Endothelial cell (in vitro differentiated cells): Measurements from ENCODE around the gene TCEAL3. TPM values are rescaled to one million over a fixed set of nuclear protein-coding genes. Genes with fewer than 3 reads are reported as not detected.

Source experiments
- DNase-seq: peaks from one replicate; pipeline ENCODE4 v3.0.0; 2021; ENCODE audit warnings: low spot score
- H3K27ac Mint-ChIP-seq: one replicate; pipeline ENCODE4 v1.8.0; 2021; ENCODE audit warnings: mixed read lengths, inconsistent platforms; ENCODE audit not compliant: unreplicated experiment
- H3K27me3 Mint-ChIP-seq: one replicate; pipeline ENCODE4 v1.8.0; 2021; ENCODE audit warnings: mild to moderate bottlenecking, moderate library complexity, mixed read lengths, inconsistent platforms; ENCODE audit not compliant: unreplicated experiment
- H3K36me3 Mint-ChIP-seq: one replicate; pipeline ENCODE4 v1.8.0; 2021; ENCODE audit warnings: mild to moderate bottlenecking, low read depth, mixed read lengths, inconsistent platforms; ENCODE audit not compliant: unreplicated experiment
- H3K4me1 Mint-ChIP-seq: one replicate; pipeline ENCODE4 v1.8.0; 2021; ENCODE audit warnings: mild to moderate bottlenecking, mixed read lengths, inconsistent platforms; ENCODE audit not compliant: unreplicated experiment
- H3K4me3 Mint-ChIP-seq: one replicate; pipeline ENCODE4 v1.8.0; 2021; ENCODE audit warnings: mild to moderate bottlenecking, mixed read lengths, inconsistent platforms; ENCODE audit not compliant: unreplicated experiment
- H3K9me3 Mint-ChIP-seq: one replicate; pipeline ENCODE4 v1.8.0; 2021; ENCODE audit warnings: mixed read lengths, inconsistent platforms; ENCODE audit not compliant: unreplicated experiment
- long read RNA-seq: library from polyadenylated mRNA; unstranded; transcript quantifications from one replicate; pipeline ENCODE4 v2.0.0, GENCODE V29; 2020; ENCODE audit not compliant: unreplicated experiment
- total RNA-seq: library from RNA; stranded (reverse); fragmentation: NEBNext Ultra II Directional; extraction: Animal tissue kit (Norgen Biotek cat#: 25700); gene quantifications from one replicate; pipeline ENCODE4 v1.2.1, GENCODE V29; 2021; ENCODE audit not compliant: unreplicated experiment
- TF ChIP-seq, protein P1 (sequence below): fragments of 200-600 bp; sonication (generic); IDR thresholded peaks from one replicate; pipeline ENCODE4 v1.5.0; 2021; ENCODE audit warnings: antibody characterized with exemption; ENCODE audit not compliant: unreplicated experiment

The TCEAL3 gene, protein sequence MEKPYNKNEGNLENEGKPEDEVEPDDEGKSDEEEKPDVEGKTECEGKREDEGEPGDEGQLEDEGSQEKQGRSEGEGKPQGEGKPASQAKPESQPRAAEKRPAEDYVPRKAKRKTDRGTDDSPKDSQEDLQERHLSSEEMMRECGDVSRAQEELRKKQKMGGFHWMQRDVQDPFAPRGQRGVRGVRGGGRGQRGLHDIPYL
- total RNA-seq = 12.2 TPM
- long read RNA-seq, transcript TCEAL3-202 (3 exons, 1,113 nt) = major isoform, 7 of 10 reads
- long read RNA-seq, partial matches to known transcripts = 0 of 10 reads
- long read RNA-seq, other reads (novel, unspliced or antisense) = 1 of 10 reads

DNA sequence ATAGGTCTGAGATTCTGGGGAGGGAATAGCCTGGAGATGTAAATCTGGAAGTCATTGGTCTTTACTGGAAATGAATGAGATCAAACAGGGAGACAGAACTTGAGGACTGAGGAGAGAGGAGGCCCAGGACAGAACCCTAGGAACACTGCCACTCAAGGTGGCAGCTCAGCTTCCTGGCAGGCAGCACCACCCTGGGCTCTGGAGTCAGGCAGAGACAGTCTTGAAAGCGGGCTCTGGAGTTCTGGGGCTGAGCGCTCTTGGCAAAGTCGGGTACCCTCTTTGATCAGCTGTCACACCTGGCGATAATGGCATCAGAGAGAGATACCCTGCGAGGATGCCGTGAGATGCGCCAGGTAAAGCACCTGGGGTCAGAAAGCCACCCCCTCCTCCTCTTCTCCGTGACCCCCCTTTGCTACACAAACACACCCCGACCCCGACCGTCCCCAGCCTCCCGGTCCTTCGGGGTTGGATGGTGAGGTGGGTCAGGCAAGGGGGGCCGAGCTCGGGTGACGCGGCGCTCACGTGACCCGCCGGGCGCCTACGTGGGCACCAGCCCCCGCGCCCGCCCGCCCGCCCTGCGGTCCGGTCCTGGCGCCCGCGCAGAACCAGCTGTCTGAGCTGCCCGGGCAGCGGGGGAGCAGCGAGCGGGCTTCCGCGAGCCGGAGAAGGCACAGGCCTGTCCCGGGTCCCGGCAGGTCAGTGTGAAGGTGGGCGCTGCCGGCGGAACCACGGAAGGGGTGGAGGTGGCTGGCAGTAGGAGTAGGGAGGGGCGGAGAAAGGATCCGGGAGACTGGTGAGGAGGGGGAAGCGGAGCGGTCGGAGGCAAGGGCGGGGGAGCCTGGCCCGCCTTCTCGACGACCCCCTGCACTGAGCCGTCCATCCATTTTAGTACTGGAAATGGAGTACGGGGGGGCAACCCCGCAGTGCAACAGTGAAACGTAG, at the start of gene TCEAL3:
TSS of gene TCEAL3 (plus strand) at position 600 of the 942 bp plus-strand sequence. CDS start 1,102 bp downstream, outside the sequence.
- Mint-ChIP-seq H3K4me3 (peak within 1 kb of the TSS; percentile 92), H3K27me3 (peaks cover 2% of the 10 kb centered on the region), H3K9me3 (no peaks in the 10 kb centered on the region), H3K27ac (peak within 1 kb of the TSS; percentile 67), H3K36me3 (peaks cover 10% of the 10 kb centered on the region), H3K4me1 (peaks cover 11% of the 10 kb centered on the region)
- TF ChIP-seq, protein P1, sequence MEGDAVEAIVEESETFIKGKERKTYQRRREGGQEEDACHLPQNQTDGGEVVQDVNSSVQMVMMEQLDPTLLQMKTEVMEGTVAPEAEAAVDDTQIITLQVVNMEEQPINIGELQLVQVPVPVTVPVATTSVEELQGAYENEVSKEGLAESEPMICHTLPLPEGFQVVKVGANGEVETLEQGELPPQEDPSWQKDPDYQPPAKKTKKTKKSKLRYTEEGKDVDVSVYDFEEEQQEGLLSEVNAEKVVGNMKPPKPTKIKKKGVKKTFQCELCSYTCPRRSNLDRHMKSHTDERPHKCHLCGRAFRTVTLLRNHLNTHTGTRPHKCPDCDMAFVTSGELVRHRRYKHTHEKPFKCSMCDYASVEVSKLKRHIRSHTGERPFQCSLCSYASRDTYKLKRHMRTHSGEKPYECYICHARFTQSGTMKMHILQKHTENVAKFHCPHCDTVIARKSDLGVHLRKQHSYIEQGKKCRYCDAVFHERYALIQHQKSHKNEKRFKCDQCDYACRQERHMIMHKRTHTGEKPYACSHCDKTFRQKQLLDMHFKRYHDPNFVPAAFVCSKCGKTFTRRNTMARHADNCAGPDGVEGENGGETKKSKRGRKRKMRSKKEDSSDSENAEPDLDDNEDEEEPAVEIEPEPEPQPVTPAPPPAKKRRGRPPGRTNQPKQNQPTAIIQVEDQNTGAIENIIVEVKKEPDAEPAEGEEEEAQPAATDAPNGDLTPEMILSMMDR = no peak
- peak; percentile 38 for DNase-seq

DNA sequence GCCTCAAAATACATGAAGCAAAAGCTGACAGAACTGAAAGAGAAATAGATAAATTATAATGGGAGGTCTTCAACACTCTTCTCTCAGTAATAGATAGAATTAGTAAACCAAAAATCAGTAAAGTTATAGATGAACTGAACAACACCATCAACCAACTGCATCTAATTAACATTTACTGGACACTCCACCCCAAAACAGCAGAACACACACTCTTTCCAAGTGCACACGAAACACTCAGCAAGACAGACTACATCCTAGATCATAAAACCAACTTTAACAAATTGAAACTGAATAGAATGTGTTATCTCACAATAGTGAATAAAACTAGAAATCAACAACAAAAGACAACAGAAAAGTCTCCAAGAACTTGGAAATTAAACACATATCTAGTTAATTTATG, 47.5 kb upstream of the TCEAL3 start:
- TF ChIP-seq, protein P1 = no peak
- H3K9me3 Mint-ChIP-seq = no peaks in the 10 kb centered on the region

DNA sequence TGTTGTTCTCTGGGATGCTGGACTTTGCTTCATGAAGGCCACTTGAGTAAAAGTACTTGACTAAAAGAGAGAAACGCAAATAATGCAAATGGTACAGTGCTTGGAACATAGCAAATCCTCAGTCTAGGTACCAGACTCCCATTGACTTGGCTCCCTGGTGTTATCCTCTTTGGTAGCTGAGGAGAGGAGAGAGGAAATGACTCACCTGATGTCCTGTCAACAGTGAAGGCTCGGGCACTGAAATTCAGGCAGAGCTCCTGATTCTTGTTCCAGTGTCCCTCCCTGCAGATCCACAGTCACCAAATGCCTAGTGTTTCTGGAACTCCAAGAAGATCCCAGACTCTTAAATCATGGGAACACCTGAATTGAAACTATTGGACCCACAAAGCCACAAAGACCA, 45.0 kb upstream of the TCEAL3 start:
- H3K4me1 Mint-ChIP-seq = no peaks in the 10 kb centered on the region
- H3K27me3 Mint-ChIP-seq = no peaks in the 10 kb centered on the region
- H3K27ac Mint-ChIP-seq = no peak overlapping the region
- H3K4me3 Mint-ChIP-seq = no peak overlapping the region
- no peaks in the 10 kb centered on the region for H3K9me3 Mint-ChIP-seq
- no peak for DNase-seq
- TF ChIP-seq, protein P1 = no peak
- H3K36me3 Mint-ChIP-seq = no peaks in the 10 kb centered on the region

More for the DNA sequence above, 47.5 kb upstream of the TCEAL3 start:
- H3K36me3 Mint-ChIP-seq = no peaks in the 10 kb centered on the region
- no peak overlapping the region for H3K27ac Mint-ChIP-seq
- H3K4me1 Mint-ChIP-seq = no peaks in the 10 kb centered on the region
- DNase-seq = no peak
- no peak overlapping the region for H3K4me3 Mint-ChIP-seq
- no peaks in the 10 kb centered on the region for H3K27me3 Mint-ChIP-seq

DNA sequence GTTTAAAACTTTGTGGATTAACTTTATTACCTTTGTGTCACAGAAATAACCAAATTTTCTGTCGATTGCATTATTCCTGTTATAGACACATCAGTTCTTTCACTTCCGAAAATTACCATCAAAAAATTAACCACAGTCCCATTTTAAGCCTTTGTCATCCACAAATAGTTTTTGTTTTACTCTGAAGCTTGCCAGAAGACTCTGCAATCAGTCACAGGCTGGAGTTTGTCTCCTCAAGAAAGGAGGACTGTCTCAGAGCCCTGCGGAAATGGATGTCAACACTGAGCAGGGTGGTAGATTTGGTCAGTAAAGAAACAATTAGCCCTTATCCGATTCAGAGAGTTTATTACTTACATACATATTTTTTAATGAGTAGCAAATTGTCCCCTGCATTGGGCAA, 42.6 kb upstream of the TCEAL3 start:
- Mint-ChIP-seq H3K27me3 (no peaks in the 10 kb centered on the region), H3K4me1 (no peaks in the 10 kb centered on the region), H3K27ac (no peak overlapping the region), H3K36me3 (no peaks in the 10 kb centered on the region), H3K4me3 (no peak overlapping the region), H3K9me3 (no peaks in the 10 kb centered on the region)
- DNase-seq = no peak
- TF ChIP-seq, protein P1 = no peak
